ENCODE measurements around the gene HS3ST5.
A peak's percentile ranks its signal among the peaks of the same experiment; 100 is the strongest.

Gene HS3ST5

DNA sequence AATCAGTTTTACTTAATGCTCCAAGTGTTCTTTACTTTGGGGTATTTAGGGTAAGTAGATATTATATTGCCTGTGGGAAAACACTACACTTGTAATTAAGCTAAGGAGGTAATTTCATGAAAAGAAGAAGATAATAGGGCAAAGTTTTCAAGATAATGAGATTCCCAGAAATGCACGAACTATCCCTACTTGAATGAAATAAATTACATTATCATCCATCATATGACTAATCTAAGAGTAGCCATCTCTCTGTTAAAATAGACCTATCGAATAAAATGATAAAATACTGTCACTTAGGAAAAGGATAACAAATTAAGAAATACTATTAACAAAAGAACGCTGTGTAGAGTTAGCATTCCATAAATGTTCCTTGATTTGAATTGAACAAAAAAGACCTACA, 236.8 kb downstream of the HS3ST5 start:
- no peak for DNase-seq (ENCODE audit: low read depth)
- H3K4me3 ChIP-seq (ENCODE audit: control insufficient read depth, low read depth, low read length), result no peak overlapping the region
- TF ChIP-seq, protein P1, sequence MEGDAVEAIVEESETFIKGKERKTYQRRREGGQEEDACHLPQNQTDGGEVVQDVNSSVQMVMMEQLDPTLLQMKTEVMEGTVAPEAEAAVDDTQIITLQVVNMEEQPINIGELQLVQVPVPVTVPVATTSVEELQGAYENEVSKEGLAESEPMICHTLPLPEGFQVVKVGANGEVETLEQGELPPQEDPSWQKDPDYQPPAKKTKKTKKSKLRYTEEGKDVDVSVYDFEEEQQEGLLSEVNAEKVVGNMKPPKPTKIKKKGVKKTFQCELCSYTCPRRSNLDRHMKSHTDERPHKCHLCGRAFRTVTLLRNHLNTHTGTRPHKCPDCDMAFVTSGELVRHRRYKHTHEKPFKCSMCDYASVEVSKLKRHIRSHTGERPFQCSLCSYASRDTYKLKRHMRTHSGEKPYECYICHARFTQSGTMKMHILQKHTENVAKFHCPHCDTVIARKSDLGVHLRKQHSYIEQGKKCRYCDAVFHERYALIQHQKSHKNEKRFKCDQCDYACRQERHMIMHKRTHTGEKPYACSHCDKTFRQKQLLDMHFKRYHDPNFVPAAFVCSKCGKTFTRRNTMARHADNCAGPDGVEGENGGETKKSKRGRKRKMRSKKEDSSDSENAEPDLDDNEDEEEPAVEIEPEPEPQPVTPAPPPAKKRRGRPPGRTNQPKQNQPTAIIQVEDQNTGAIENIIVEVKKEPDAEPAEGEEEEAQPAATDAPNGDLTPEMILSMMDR (IDR thresholded peaks at IDR 0.05; ENCODE audit: control insufficient read depth, insufficient read depth, low read depth, low read length, missing control alignments), result no peak

DNA sequence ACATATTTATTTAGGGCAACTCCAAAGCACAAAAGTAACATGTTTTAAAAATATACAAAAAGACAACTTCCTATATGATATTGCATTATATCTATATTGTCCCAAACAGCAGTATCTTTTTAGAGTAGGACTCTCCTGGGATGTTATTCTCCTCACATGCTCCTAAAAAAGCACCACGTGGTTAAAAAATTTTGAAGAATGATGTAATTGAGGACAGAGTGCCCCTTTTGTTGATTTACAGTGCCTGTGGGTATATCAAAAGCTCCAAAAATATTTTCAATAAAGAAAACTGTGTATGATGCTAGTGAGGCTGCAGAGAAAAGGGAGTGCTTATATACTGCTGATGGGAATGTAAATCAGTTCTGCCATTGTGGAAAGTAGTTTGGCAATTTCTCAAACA, 241.6 kb downstream of the HS3ST5 start:
- TF ChIP-seq, protein P1 (IDR thresholded peaks at IDR 0.05; ENCODE audit: control insufficient read depth, insufficient read depth, low read depth, low read length, missing control alignments), result no peak
- H3K4me3 ChIP-seq (ENCODE audit: control insufficient read depth, low read depth, low read length), result no peak overlapping the region
- DNase-seq (ENCODE audit: low read depth), result no peak

DNA sequence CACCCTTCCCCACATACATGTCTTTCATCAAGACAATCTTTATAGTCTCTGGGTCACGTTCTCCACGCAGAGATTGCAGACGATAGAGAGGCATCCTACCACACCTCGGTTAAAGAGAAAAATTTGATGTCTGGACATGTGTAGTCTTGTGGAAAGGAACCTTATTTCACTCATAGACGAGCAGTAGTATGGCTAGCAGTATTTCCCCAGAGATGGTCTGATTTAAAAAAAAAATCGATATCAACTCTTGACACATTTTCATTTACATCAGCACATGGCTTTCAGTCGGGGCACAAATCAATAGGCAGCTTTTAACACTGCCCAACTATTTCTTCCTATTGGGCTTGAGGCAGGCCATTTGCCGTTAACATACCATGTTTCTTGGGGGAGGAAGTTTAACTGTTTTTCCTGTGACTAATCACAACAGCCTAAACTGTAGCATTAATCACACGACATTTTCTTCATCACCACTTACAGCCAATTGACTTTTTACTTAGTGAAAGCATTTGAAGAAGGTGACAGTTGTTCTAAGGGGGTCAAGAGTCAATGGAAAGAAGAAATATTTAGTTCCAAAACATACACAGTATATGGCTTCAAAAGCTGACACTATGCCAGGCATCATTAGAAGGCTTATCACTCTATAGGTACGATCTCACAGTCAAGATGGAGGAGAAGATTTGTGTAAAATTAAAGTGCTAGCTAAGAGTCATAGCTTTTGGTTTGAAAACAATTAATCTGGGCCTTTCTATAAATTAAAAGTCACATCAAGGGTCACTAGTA, 242.4 kb downstream of the HS3ST5 start:
- DNase-seq (ENCODE audit: low read depth), result no peak
- TF ChIP-seq, protein P1 (IDR thresholded peaks at IDR 0.05; ENCODE audit: control insufficient read depth, insufficient read depth, low read depth, low read length, missing control alignments), result no peak
- H3K4me3 ChIP-seq (ENCODE audit: control insufficient read depth, low read depth, low read length), result no peak overlapping the region

DNA sequence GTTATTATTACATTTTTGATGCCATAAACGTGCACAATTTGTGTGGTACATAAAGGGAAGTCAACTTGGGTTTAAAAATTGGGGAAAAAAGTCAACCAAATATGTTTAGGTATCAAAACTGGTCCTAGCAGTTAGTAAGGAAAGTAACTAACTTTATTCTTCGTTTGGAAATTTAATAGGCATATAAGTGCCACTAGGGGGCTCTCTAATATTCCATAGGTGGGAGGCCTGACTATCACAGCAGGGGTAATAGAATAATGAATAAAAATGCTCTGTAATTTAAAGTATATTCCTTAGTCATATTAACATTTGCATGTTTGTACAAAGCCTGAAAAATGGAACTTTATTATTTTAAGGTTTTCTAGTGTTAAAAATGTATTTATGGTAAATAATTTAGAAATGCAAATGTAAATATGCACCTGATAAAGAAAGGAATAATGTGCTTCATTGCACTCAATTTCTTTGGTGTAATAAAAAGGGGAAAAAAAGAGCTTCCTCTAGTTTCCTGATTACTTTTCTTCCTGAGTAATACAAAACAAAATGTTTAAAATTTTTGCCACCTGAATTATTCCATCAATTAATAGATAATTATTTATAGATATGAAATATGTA, 246.2 kb downstream of the HS3ST5 start:
- no peak overlapping the region for H3K4me3 ChIP-seq (ENCODE audit: control insufficient read depth, low read depth, low read length)
- TF ChIP-seq, protein P1 (IDR thresholded peaks at IDR 0.05; ENCODE audit: control insufficient read depth, insufficient read depth, low read depth, low read length, missing control alignments), result peak; percentile 67
- no peak for DNase-seq (ENCODE audit: low read depth)

DNA sequence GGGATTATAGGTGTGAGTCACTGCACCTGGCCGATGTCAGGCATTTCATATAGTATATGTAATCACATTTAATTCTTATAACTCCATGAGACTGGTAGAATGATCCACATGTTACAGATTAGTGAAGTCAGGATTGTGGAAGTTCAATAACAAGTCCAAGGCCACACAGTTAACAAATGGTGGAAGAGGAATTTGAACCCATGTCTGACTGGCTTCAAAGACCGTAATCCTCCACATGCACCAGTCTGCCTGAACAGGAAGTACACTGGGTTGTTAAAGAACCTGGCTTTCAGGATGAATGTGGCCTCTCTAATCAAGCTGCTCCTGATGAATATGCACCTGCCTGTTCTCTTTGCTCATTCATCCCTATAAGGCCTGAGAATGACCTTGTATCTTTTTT, 249.9 kb downstream of the HS3ST5 start:
- H3K4me3 ChIP-seq (ENCODE audit: control insufficient read depth, low read depth, low read length), result no peak overlapping the region
- TF ChIP-seq, protein P1 (IDR thresholded peaks at IDR 0.05; ENCODE audit: control insufficient read depth, insufficient read depth, low read depth, low read length, missing control alignments), result no peak
- no peak for DNase-seq (ENCODE audit: low read depth)

DNA sequence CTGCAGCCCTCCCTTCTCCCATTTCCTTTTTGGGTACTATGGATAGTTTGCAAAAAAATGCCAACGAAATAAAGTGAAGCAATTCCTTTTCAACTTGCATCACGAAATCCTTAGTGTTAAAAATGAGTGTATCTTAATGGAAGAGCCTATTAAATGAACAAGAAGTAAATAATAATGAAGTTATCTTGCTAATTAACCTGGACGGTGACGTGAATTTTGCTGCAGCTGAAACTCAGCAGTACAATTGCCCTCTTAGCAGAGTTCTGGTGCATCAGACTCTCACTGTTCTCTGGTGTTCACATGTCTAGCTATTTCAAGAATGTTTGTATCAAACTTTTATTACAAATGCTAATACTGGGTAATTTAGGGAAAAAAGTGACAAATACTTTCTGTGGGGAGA, 252.2 kb downstream of the HS3ST5 start:
- TF ChIP-seq, protein P1 (IDR thresholded peaks at IDR 0.05; ENCODE audit: control insufficient read depth, insufficient read depth, low read depth, low read length, missing control alignments), result no peak
- no peak overlapping the region for H3K4me3 ChIP-seq (ENCODE audit: control insufficient read depth, low read depth, low read length)
- DNase-seq (ENCODE audit: low read depth), result no peak

Data from AG09309 (cell line).